ENCODE data around the gene AFF3. TPM values are rescaled to one million over a fixed set of nuclear protein-coding genes. Genes with fewer than 3 reads are reported as not detected.

Gene AFF3
- total RNA-seq, 1 experiment from 2014 or later, result 0.22 TPM

DNA sequence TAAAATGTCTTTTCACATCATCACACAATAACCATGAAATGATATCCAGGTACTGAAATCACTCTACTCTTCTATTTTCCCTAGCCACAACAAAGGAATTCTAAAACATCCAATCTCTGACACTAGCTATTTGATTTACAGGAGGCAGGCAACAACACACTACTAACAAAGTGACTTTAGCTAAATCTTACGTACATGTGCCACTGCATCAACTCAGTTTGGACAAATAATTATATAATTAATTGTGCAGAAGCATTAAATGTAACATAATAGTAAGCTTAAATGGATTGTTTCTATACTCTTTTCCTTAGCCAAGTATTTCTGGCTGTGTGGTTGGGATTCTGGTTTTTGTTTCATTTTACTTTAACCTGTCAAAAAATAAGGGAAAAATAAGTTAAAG is 192.4 kb downstream of the AFF3 start:
- Histone ChIP-seq H4K91ac (ENCODE audit: insufficient read length, low read depth, low read length) (no peak overlapping the region), H3K56ac (ENCODE audit: insufficient read length, low read depth, low read length) (no peak overlapping the region), H4K8ac (replicated peaks; ENCODE audit: insufficient read length, low read depth, low read length) (no peak overlapping the region), H3K18ac (ENCODE audit: insufficient read length, low read depth, low read length) (no peak overlapping the region), H2BK120ac (ENCODE audit: low read depth, low read length, poor library complexity, severe bottlenecking) (no peak overlapping the region), H3K23ac (ENCODE audit: insufficient read length, low read depth, low read length) (no peak overlapping the region), H3T11ph (ENCODE audit: low read length) (no peak overlapping the region), H3K14ac (ENCODE audit: insufficient read depth, low read length) (no peak overlapping the region), H3K79me1 (ENCODE audit: insufficient read depth, low read depth, low read length, poor library complexity, severe bottlenecking) (no peaks in the 10 kb centered on the region), H3K4me1 (ENCODE audit: insufficient read depth, low read length) (no peaks in the 10 kb centered on the region), H3K79me2 (ENCODE audit: insufficient read depth, low read length) (no peaks in the 10 kb centered on the region), H3K27ac (ENCODE audit: insufficient read length, low read depth, low read length) (no peak overlapping the region), H3K9ac (ENCODE audit: extremely low read depth, insufficient read length, low read length) (no peak overlapping the region), H2AFZ (ENCODE audit: low read length) (no peak overlapping the region), H3K4ac (ENCODE audit: low read depth, low read length) (no peak overlapping the region), H2AK5ac (ENCODE audit: insufficient read length, low read length) (no peak overlapping the region), H4K5ac (ENCODE audit: insufficient read length, low read depth, low read length) (no peak overlapping the region), H3K9me3 (ENCODE audit: control insufficient read depth, low read depth, low read length) (no peaks in the 10 kb centered on the region), H3K27me3 (ENCODE audit: insufficient read depth, low read length) (no peaks in the 10 kb centered on the region), H3K4me2 (ENCODE audit: insufficient read depth, insufficient read length, low read length) (no peak overlapping the region), H2BK20ac (ENCODE audit: low read depth, low read length, poor library complexity, severe bottlenecking) (no peak overlapping the region), H3K23me2 (ENCODE audit: insufficient read length, low read depth, low read length, poor library complexity, severe bottlenecking) (no peaks in the 10 kb centered on the region), H2BK15ac (ENCODE audit: low read depth, low read length) (no peak overlapping the region), H2BK5ac (ENCODE audit: insufficient read length, low read length) (no peak overlapping the region), H2BK12ac (ENCODE audit: insufficient read length, low read depth, low read length) (no peak overlapping the region), H4K20me1 (ENCODE audit: control insufficient read depth, insufficient read depth, insufficient read length) (no peaks in the 10 kb centered on the region)
- no CpG with 5 or more reads among the region's 1 CpG for WGBS (ENCODE audit: extremely low coverage, insufficient read length, low lambda C conversion rate)
- DNase-seq, result no peak
- Mint-ChIP-seq H3K36me3 (ENCODE audit: insufficient read depth in 1 of 3, low read depth in 3 of 3) (no peaks in the 10 kb centered on the region), H3K27me3 (ENCODE audit: low read depth) (peaks cover 5% of the 10 kb centered on the region; the same call in 1 of the 2 replicates), H3K27ac (no peak overlapping the region), H3K9me3 (no peaks in the 10 kb centered on the region), H3K4me3 (no peak overlapping the region), H3K4me1 (no peaks in the 10 kb centered on the region)
- TF ChIP-seq CTCF (conservative IDR thresholded peaks at IDR 0.05), result no peak
